GM12878 (cell line): ENCODE results near the gene CD180. TPM values are rescaled to one million over a fixed set of nuclear protein-coding genes. Genes with fewer than 3 reads are reported as not detected.

Source experiments
- ATAC-seq: fragments of 200-7000 bp; cut with Tn5 transposase; 3 replicates; pipeline ENCODE4 v1.9.1; 2020; ENCODE audit warnings: mild to moderate bottlenecking, moderate library complexity
- BruUV-seq: library from RNA; stranded (reverse); fragments of 400-500 nt; replicated peaks from 2 replicates; lab custom pipeline; 2021; lab: Mats Ljungman, UMichigan
- CTCF ChIA-PET: fragments of 300-600 bp; sonication (Branson Sonifier 250); formaldehyde crosslinking; extraction: SDS; loops from one replicate; lab custom pipeline; 2021; ENCODE audit warnings: inconsistent platforms; lab: Yijun Ruan, JAX
- POLR2A ChIA-PET: fragments of 350-600 bp; formaldehyde crosslinking; extraction: SDS; loops from one replicate; lab custom pipeline; 2021; ENCODE audit warnings: inconsistent platforms; lab: Charles Lee
- RAD21 ChIA-PET: fragments of 300-600 bp; sonication (Branson Sonifier 250); formaldehyde crosslinking; loops from one replicate; lab custom pipeline; 2023; ENCODE audit warnings: antibody characterized with exemption; ENCODE audit not compliant: unreplicated experiment; lab: Charles Lee
- SMC1A ChIA-PET: fragments of 300-600 bp; sonication (Branson Sonifier 250); formaldehyde crosslinking; loops from one replicate; lab custom pipeline; 2023; ENCODE audit not compliant: unreplicated experiment, uncharacterized antibody; lab: Charles Lee
- DNase-seq: peaks from one replicate; pipeline ENCODE4 v3.0.0-alpha.2; 2011; ENCODE audit warnings: low read depth, low spot score
- FAIRE-seq: peaks from 3 replicates; lab custom pipeline; 2011; peaks lifted over from hg19 to GRCh38; lab: Jason Lieb, UNC
- H2AFZ ChIP-seq: 2 replicates; pipeline ENCODE4 v1.6.0; 2011; ENCODE audit warnings: low read depth, low read length, control low read depth; ENCODE audit not compliant: control insufficient read depth
- H3K27ac ChIP-seq: 2 replicates; pipeline ENCODE4 v1.5.1; 2011; ENCODE audit warnings: control low read depth; ENCODE audit not compliant: control insufficient read depth, insufficient read depth
- H3K27me3 ChIP-seq, 2 experiments: replicated peaks in 1 of 2; 2 replicates each; pipeline versions ENCODE4 v1.6.0 to v1.6.1; 2011; ENCODE audit warnings: low read length in 1 of 2; ENCODE audit not compliant: control insufficient read depth in 2 of 2, insufficient read depth in 2 of 2
- H3K36me3 ChIP-seq, 2 experiments: 2 replicates each; pipeline ENCODE4 v1.5.1; 2011; ENCODE audit warnings: low read length in 1 of 2; ENCODE audit not compliant: control insufficient read depth in 2 of 2, insufficient read depth in 2 of 2
- H3K4me1 ChIP-seq: 2 replicates; pipeline ENCODE4 v1.6.1; 2011; ENCODE audit warnings: mild to moderate bottlenecking, low read length, moderate library complexity, mixed read lengths; ENCODE audit not compliant: control insufficient read depth, insufficient read depth
- H3K4me2 ChIP-seq: 2 replicates; pipeline ENCODE4 v1.6.0; 2011; ENCODE audit warnings: control low read depth; ENCODE audit not compliant: control insufficient read depth, insufficient read depth
- H3K4me3 ChIP-seq: fragments of 200-600 bp; sonication (generic); 2 replicates; pipeline ENCODE4 v1.5.1; 2016
- H3K79me2 ChIP-seq: 2 replicates; pipeline ENCODE4 v1.6.0; 2011; ENCODE audit warnings: low read length; ENCODE audit not compliant: control insufficient read depth, insufficient read depth
- H3K9ac ChIP-seq: 2 replicates; pipeline ENCODE4 v1.8.0; 2011; ENCODE audit warnings: low read length, control low read depth, mixed read lengths; ENCODE audit not compliant: control insufficient read depth, insufficient read depth
- H3K9me3 ChIP-seq: replicated peaks from 3 replicates; pipeline ENCODE4 v1.5.1; 2011; ENCODE audit warnings: mild to moderate bottlenecking, low read length; ENCODE audit not compliant: control insufficient read depth, insufficient read depth
- H4K20me1 ChIP-seq: 2 replicates; pipeline ENCODE4 v1.6.0; 2011; ENCODE audit not compliant: control insufficient read depth, insufficient read depth
- ASH2L ChIP-seq: fragments of 300-600, 200-600 bp; sonication (generic); IDR thresholded peaks from 2 replicates; pipeline ENCODE4 v1.6.1; 2017; ENCODE audit warnings: low read depth, mild to moderate bottlenecking, borderline replicate concordance
- BHLHE40 ChIP-seq, 2 experiments: fragments of 450-650 bp in 1 of 2; IDR thresholded peaks; 2 replicates each; pipeline ENCODE4 v1.6.1; 2011 to 2017; ENCODE audit warnings: low read depth in 2 of 2, borderline replicate concordance in 1 of 2, improper control_type of control experiment in 1 of 2, low read length in 1 of 2, mild to moderate bottlenecking in 1 of 2
- CBFB ChIP-seq: IDR thresholded peaks from 2 replicates; pipeline ENCODE4 v1.6.1; 2016; ENCODE audit warnings: antibody characterized with exemption, low read depth
- CEBPB ChIP-seq, 2 experiments: fragments of 150-350 bp in 1 of 2; IDR thresholded peaks; 2 replicates each; pipeline ENCODE4 v1.6.1; 2012 to 2014; ENCODE audit warnings: low read depth in 2 of 2, low read length in 2 of 2, borderline replicate concordance in 1 of 2, inconsistent platforms in 1 of 2
- KAT2A ChIP-seq: conservative IDR thresholded peaks from 2 replicates; pipeline ENCODE4 v1.6.1; 2011; ENCODE audit warnings: low read depth, low read length; ENCODE audit not compliant: control insufficient read depth
- NR2F1 ChIP-seq: fragments of 450-650 bp; conservative IDR thresholded peaks from 2 replicates; pipeline ENCODE4 v1.6.1; 2017; ENCODE audit warnings: mild to moderate bottlenecking
- PAX8 ChIP-seq: fragments of 450-650 bp; IDR thresholded peaks from 2 replicates; pipeline ENCODE4 v1.6.1; 2017; ENCODE audit warnings: mild to moderate bottlenecking, moderate library complexity
- POLR2A ChIP-seq: IDR thresholded peaks from 2 replicates; pipeline ENCODE4 v1.6.1; 2011; ENCODE audit warnings: low read depth, mild to moderate bottlenecking, low read length
- SMARCA5 ChIP-seq: fragments of 450-650 bp; IDR thresholded peaks from 2 replicates; pipeline ENCODE4 v1.6.1; 2017; ENCODE audit warnings: mild to moderate bottlenecking
- YY1 ChIP-seq: IDR thresholded peaks from 2 replicates; pipeline ENCODE4 v1.6.1; 2011; ENCODE audit warnings: low read depth, mild to moderate bottlenecking, low read length
- ZNF384 ChIP-seq: IDR thresholded peaks from 2 replicates; pipeline ENCODE4 v1.6.1; 2012; ENCODE audit warnings: low read depth, mild to moderate bottlenecking, low read length, improper control_type of control experiment, borderline replicate concordance
- WGBS: methylation state at CpG from one replicate; pipeline ENCODE4 v1.1.6; 2016; ENCODE audit warnings: low lambda C conversion rate; ENCODE audit not compliant: insufficient replicate concordance, insufficient coverage; ENCODE audit errors: missing lambda C conversion rate; 5-methylcytosine and 5-hydroxymethylcytosine counted together
- in situ Hi-C: fragments of 300-500 bp; cut with MboI; formaldehyde crosslinking; loops from 9 replicates; pipeline ENCODE4 v1.14.3; 2018; ENCODE audit warnings: mixed read lengths
- intact Hi-C: fragments of 100-400 bp; cut with micrococcal nuclease; formaldehyde crosslinking; loops from one replicate; pipeline ENCODE4 v1.14.2; 2022; ENCODE audit not compliant: unreplicated experiment
- polyA plus RNA-seq, 11 experiments: library from polyadenylated mRNA; depleted of rRNA in 4 of 11; unstranded in 6 of 11; stranded (reverse) in 5 of 11; fragments of >200 nt; fragmentation: Nextera tagmentation in 4 of 11; fragmentation: Illumina TruSeq in 1 of 11; extraction: Ambion mirVana in 4 of 11; extraction: Trizol in 1 of 11; gene quantifications; 1 replicate in 1 of 11; 2 replicates in 10 of 11; pipeline versions ENCODE4 v1.2.1 to v1.2.3, GENCODE V29; 2011 to 2016; ENCODE audit warnings: inconsistent platforms in 2 of 11, missing spikeins in 2 of 11, low read depth in 1 of 11
- total RNA-seq, 4 experiments: library from RNA; depleted of rRNA in 3 of 4; stranded (reverse); fragments of >200 nt in 3 of 4; fragmentation: Illumina TruSeq in 1 of 4; extraction: Trizol in 1 of 4; gene quantifications; 2 replicates each; pipeline versions ENCODE4 v1.2.1 to v1.2.3, GENCODE V29; 2013 to 2021
- TF ChIP-seq, protein P1 (sequence below): fragments of 450-650 bp; IDR thresholded peaks from 2 replicates; pipeline ENCODE4 v1.6.1; 2017; ENCODE audit warnings: mild to moderate bottlenecking, moderate library complexity
- TF ChIP-seq, protein P2 (sequence below), 3 experiments: IDR thresholded peaks in 2 of 3; conservative IDR thresholded peaks in 1 of 3; 2 replicates each; pipeline ENCODE4 v1.5.1; 2011; ENCODE audit warnings: low read depth in 3 of 3, low read length in 3 of 3, mild to moderate bottlenecking in 3 of 3, control low read depth in 2 of 3, moderate library complexity in 2 of 3, inconsistent platforms in 1 of 3, mixed read lengths in 1 of 3; ENCODE audit not compliant: control insufficient read depth in 2 of 3, insufficient read depth in 1 of 3; ENCODE audit errors: extremely low read depth in 1 of 3
- TF ChIP-seq, protein P3 (sequence below): fragments of 450-650 bp; IDR thresholded peaks from 2 replicates; pipeline ENCODE4 v1.6.1; 2017; ENCODE audit warnings: borderline replicate concordance
- TF ChIP-seq, protein P4 (sequence below): fragments of 450-650 bp; IDR thresholded peaks from 2 replicates; pipeline ENCODE4 v1.6.1; 2016; ENCODE audit warnings: mild to moderate bottlenecking

CD180 gene
- total and polyA plus RNA-seq, 10 of the 15 experiments (the other 5 are each of a cell fraction or from before 2014, with no cell fraction given) = 0.22 to 9.7 (median 2.9) TPM

DNA sequence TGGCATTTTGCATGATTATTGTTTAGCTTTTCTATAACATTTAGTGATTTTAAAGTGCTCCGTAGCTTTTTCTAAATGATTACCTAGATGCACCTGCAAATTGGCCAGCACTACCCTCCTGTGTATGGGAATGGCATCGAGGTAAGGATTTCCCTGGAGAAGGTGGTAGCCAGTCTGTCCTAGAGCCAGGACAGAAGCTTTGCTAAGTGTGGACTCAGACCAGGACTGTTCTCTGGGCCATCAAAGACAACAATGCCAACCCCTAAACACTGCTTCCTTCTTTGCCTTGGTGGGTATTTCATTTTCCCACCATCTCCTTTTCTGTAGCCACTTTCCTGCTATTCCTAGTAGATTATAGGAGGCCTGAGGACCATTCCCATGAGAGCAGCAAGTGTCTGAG, 53.0 kb downstream of the CD180 start (continued):
- TF ChIP-seq, protein P1, sequence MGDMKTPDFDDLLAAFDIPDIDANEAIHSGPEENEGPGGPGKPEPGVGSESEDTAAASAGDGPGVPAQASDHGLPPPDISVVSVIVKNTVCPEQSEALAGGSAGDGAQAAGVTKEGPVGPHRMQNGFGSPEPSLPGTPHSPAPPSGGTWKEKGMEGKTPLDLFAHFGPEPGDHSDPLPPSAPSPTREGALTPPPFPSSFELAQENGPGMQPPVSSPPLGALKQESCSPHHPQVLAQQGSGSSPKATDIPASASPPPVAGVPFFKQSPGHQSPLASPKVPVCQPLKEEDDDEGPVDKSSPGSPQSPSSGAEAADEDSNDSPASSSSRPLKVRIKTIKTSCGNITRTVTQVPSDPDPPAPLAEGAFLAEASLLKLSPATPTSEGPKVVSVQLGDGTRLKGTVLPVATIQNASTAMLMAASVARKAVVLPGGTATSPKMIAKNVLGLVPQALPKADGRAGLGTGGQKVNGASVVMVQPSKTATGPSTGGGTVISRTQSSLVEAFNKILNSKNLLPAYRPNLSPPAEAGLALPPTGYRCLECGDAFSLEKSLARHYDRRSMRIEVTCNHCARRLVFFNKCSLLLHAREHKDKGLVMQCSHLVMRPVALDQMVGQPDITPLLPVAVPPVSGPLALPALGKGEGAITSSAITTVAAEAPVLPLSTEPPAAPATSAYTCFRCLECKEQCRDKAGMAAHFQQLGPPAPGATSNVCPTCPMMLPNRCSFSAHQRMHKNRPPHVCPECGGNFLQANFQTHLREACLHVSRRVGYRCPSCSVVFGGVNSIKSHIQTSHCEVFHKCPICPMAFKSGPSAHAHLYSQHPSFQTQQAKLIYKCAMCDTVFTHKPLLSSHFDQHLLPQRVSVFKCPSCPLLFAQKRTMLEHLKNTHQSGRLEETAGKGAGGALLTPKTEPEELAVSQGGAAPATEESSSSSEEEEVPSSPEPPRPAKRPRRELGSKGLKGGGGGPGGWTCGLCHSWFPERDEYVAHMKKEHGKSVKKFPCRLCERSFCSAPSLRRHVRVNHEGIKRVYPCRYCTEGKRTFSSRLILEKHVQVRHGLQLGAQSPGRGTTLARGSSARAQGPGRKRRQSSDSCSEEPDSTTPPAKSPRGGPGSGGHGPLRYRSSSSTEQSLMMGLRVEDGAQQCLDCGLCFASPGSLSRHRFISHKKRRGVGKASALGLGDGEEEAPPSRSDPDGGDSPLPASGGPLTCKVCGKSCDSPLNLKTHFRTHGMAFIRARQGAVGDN = no peak

DNA sequence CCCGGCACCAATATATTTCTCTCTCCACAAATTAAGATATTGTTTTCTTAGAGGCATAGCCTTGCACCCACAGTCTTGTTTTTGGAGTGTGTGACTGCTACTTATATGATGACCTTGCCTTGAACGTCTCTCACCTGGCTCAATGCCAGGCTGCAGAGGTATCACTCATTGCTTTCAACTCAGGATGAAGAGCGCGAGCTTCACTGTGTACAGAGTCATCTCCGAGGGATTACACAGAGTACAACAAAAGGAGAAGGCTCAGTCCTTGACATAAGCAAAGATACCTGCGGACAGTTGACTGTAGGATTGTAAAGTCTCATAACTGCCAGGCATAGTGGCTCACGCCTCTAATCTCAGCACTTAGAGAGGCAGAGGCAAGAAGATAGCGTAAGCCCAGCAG, 53.8 kb downstream of the CD180 start:
- no peak for ATAC-seq
- H3K4me1 ChIP-seq = no peaks in the 10 kb centered on the region
- H3K9me3 ChIP-seq = no peaks in the 10 kb centered on the region
- H3K36me3 ChIP-seq = no peaks in the 10 kb centered on the region
- ChIA-PET CTCF (interaction anchor here (0.6 to 0.9 kb wide), 2 partner anchors 152 to 212 kb away, joined by 3 to 4 read pairs; no protein-coding TSS in a partner anchor), SMC1A (interaction anchor here (1.1 kb wide), 1 partner anchor 63 kb away, joined by 4 read pairs; no protein-coding TSS in a partner anchor), RAD21 (interaction anchor here (1.2 kb wide), 1 partner anchor 13 kb away, joined by 5 read pairs; no protein-coding TSS in a partner anchor), POLR2A (no interaction called here)
- H3K4me3 ChIP-seq = no peak overlapping the region
- H4K20me1 ChIP-seq = no peaks in the 10 kb centered on the region
- intact Hi-C loops (no loop called here), in situ Hi-C loops (no loop called here)
- H3K27ac ChIP-seq = no peak overlapping the region
- BruUV-seq = no TSS peak
- H2AFZ ChIP-seq = no peak overlapping the region
- H3K4me2 ChIP-seq = no peak overlapping the region
- DNase-seq = no peak
- H3K79me2 ChIP-seq = no peaks in the 10 kb centered on the region
- H3K9ac ChIP-seq = no peak overlapping the region
- H3K27me3 ChIP-seq = no peaks in the 10 kb centered on the region
- 33% methylated on average over 8 of the region's 8 CpGs for WGBS
- no peak for FAIRE-seq
- TF ChIP-seq PAX8 = no peak
- no peak for TF ChIP-seq YY1
- TF ChIP-seq ZNF384 = no peak
- no peak for TF ChIP-seq CEBPB (IDR thresholded peaks at IDR 0.05; ENCODE audit: borderline replicate concordance in 1 of 2, low read depth in 2 of 2, low read length in 2 of 2)
- TF ChIP-seq SMARCA5 = no peak
- no peak for TF ChIP-seq ASH2L
- TF ChIP-seq NR2F1 = no peak
- TF ChIP-seq, protein P2, sequence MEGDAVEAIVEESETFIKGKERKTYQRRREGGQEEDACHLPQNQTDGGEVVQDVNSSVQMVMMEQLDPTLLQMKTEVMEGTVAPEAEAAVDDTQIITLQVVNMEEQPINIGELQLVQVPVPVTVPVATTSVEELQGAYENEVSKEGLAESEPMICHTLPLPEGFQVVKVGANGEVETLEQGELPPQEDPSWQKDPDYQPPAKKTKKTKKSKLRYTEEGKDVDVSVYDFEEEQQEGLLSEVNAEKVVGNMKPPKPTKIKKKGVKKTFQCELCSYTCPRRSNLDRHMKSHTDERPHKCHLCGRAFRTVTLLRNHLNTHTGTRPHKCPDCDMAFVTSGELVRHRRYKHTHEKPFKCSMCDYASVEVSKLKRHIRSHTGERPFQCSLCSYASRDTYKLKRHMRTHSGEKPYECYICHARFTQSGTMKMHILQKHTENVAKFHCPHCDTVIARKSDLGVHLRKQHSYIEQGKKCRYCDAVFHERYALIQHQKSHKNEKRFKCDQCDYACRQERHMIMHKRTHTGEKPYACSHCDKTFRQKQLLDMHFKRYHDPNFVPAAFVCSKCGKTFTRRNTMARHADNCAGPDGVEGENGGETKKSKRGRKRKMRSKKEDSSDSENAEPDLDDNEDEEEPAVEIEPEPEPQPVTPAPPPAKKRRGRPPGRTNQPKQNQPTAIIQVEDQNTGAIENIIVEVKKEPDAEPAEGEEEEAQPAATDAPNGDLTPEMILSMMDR (IDR thresholded peaks at IDR 0.05 in 2 of 3, conservative IDR thresholded peaks at IDR 0.05 in 1 of 3; ENCODE audit: control insufficient read depth in 2 of 3, extremely low read depth in 1 of 3, insufficient read depth in 1 of 3, low read depth in 3 of 3, low read length in 3 of 3) = no peak
- TF ChIP-seq, protein P3, sequence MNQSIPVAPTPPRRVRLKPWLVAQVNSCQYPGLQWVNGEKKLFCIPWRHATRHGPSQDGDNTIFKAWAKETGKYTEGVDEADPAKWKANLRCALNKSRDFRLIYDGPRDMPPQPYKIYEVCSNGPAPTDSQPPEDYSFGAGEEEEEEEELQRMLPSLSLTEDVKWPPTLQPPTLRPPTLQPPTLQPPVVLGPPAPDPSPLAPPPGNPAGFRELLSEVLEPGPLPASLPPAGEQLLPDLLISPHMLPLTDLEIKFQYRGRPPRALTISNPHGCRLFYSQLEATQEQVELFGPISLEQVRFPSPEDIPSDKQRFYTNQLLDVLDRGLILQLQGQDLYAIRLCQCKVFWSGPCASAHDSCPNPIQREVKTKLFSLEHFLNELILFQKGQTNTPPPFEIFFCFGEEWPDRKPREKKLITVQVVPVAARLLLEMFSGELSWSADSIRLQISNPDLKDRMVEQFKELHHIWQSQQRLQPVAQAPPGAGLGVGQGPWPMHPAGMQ = no peak
- no peak for TF ChIP-seq CBFB
- TF ChIP-seq, protein P4, sequence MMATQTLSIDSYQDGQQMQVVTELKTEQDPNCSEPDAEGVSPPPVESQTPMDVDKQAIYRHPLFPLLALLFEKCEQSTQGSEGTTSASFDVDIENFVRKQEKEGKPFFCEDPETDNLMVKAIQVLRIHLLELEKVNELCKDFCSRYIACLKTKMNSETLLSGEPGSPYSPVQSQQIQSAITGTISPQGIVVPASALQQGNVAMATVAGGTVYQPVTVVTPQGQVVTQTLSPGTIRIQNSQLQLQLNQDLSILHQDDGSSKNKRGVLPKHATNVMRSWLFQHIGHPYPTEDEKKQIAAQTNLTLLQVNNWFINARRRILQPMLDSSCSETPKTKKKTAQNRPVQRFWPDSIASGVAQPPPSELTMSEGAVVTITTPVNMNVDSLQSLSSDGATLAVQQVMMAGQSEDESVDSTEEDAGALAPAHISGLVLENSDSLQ = no peak
- no peak for TF ChIP-seq POLR2A
- TF ChIP-seq BHLHE40 (IDR thresholded peaks at IDR 0.05; ENCODE audit: borderline replicate concordance in 1 of 2, low read depth in 2 of 2, low read length in 1 of 2) = no peak
- TF ChIP-seq KAT2A = no peak
